ENCODE data around the gene ITGA5. TPM values are rescaled to one million over a fixed set of nuclear protein-coding genes. Genes with fewer than 3 reads are reported as not detected.

ITGA5 gene
- total and polyA plus RNA-seq, 7 donors = 13.7 to 244 (median 39.7) TPM

GRCh38 chr12:54417712-54418440 is 1.2 kb downstream of the ITGA5 start:
- H3K27ac ChIP-seq = peak overlapping the region; percentile 78
- no peaks in the 10 kb centered on the region for H3K36me3 ChIP-seq (ENCODE audit: insufficient read depth in 1 of 2, low read depth in 1 of 2)
- 17 to 24% (median 22%) methylated on average over 18 to 25 of the region's 25 CpGs for WGBS, 3 donors
- peak in 1 of 2 donors; percentile 55 for DNase-seq
- peaks cover 0 to 2% (median 0%) of the 10 kb centered on the region in 3 donors for H3K27me3 ChIP-seq (ENCODE audit: insufficient read depth in 3 of 3, low read length in 2 of 3)
- H3K9me3 ChIP-seq = no peaks in the 10 kb centered on the region
- peak in 2 of 4 donors; percentile 17 to 29 for ATAC-seq
- no peak for TF ChIP-seq CTCF (IDR thresholded peaks at IDR 0.05)
- intact Hi-C loops (cut with DNase I) = no loop called here
- peaks cover 45% of the 10 kb centered on the region for H3K4me1 ChIP-seq
- peak overlapping the region; percentile 83 for H3K4me3 ChIP-seq

- Histone ChIP-seq H3K27ac (peak overlapping the region; percentile 78), H3K9me3 (no peaks in the 10 kb centered on the region), H3K4me1 (peaks cover 54% of the 10 kb centered on the region), H3K4me3 (peak overlapping the region; percentile 83), H3K36me3 (ENCODE audit: insufficient read depth in 1 of 2, low read depth in 1 of 2) (no peaks in the 10 kb centered on the region), H3K27me3 (ENCODE audit: insufficient read depth in 3 of 3, low read length in 2 of 3) (peaks cover 0 to 2% (median 0%) of the 10 kb centered on the region in 3 donors)
- intact Hi-C loops (cut with DNase I) = no loop called here
- ATAC-seq (no peak), DNase-seq (no peak)
- no peak for TF ChIP-seq CTCF (IDR thresholded peaks at IDR 0.05)
- 66 to 73% (median 66%) methylated on average over 5 of the region's 5 CpGs for WGBS, 3 donors
Measured at GRCh38 chr12:54416687-54417603, 2.1 kb downstream of the ITGA5 start.

- Histone ChIP-seq H3K27me3 (ENCODE audit: insufficient read depth in 3 of 3, low read length in 2 of 3) (peaks cover 0 to 2% (median 0%) of the 10 kb centered on the region in 3 donors), H3K36me3 (ENCODE audit: insufficient read depth in 1 of 2, low read depth in 1 of 2) (peaks cover 0 to 5% of the 10 kb centered on the region in 2 donors), H3K9me3 (no peaks in the 10 kb centered on the region), H3K27ac (peak overlapping the region; percentile 36), H3K4me3 (peak overlapping the region; percentile 83), H3K4me1 (peaks cover 64% of the 10 kb centered on the region)
- no peak for TF ChIP-seq CTCF (IDR thresholded peaks at IDR 0.05)
- DNase-seq (no peak), ATAC-seq (no peak)
- WGBS, 3 donors = 60 to 76% (median 70%) methylated on average over 4 of the region's 4 CpGs
- intact Hi-C loops (cut with DNase I) = no loop called here
Measured at GRCh38 chr12:54415221-54415929, 3.7 kb downstream of the ITGA5 start.

GRCh38 chr12:54413284-54414190 is 5.5 kb downstream of the ITGA5 start:
- no peak for ATAC-seq
- WGBS, 3 donors = 48 to 54% (median 52%) methylated on average over 9 of the region's 9 CpGs

More at GRCh38 chr12:54413284-54414190, 5.5 kb downstream of the ITGA5 start:
- TF ChIP-seq CTCF (IDR thresholded peaks at IDR 0.05) = no peak
- Histone ChIP-seq H3K36me3 (ENCODE audit: insufficient read depth in 1 of 2, low read depth in 1 of 2) (peaks cover 0 to 22% of the 10 kb centered on the region in 2 donors), H3K4me1 (peaks cover 64% of the 10 kb centered on the region), H3K9me3 (no peaks in the 10 kb centered on the region), H3K27me3 (ENCODE audit: insufficient read depth in 3 of 3, low read length in 2 of 3) (no peaks in the 10 kb centered on the region), H3K4me3 (peak overlapping the region; percentile 29), H3K27ac (peak overlapping the region; percentile 92)
- DNase-seq = peak in 1 of 2 donors; percentile 52
- intact Hi-C loops (cut with DNase I) = no loop called here
